Hematopoietic multipotent progenitor cell treated with erythropoietin and hydrocortisone succinate and interleukin-3 and kit ligand, for 8 days (in vitro differentiated cells): Measurements from ENCODE around the gene HIP1R.

Experiments used
- DNase-seq: peaks from one replicate; pipeline ENCODE4 v3.0.0-alpha.2; 2015

Gene HIP1R

GRCh38 chr12:122847921-122848421, 12.7 kb downstream of the HIP1R start:
- DNase-seq, result no peak

GRCh38 chr12:122848471-122849351, 13.5 kb downstream of the HIP1R start:
- no peak for DNase-seq

GRCh38 chr12:122849352-122850047, 14.2 kb downstream of the HIP1R start:
- no peak for DNase-seq

- no peak for DNase-seq
These were observed 14.8 kb downstream of the HIP1R start for GRCh38 chr12:122850048-122850445.

GRCh38 chr12:122850695-122851350, 15.6 kb downstream of the HIP1R start:
- DNase-seq, result no peak

- DNase-seq, result no peak
These were observed 16.6 kb downstream of the HIP1R start for GRCh38 chr12:122851820-122852219.

GRCh38 chr12:122852336-122853275, 17.3 kb downstream of the HIP1R start:
- DNase-seq, result no peak

GRCh38 chr12:122853582-122854245, 18.5 kb downstream of the HIP1R start:
- no peak for DNase-seq

GRCh38 chr12:122854554-122854953, 19.3 kb downstream of the HIP1R start:
- no peak for DNase-seq

- DNase-seq, result no peak
These were observed 20.0 kb downstream of the HIP1R start for GRCh38 chr12:122855071-122855829.

GRCh38 chr12:122855928-122856831, 20.9 kb downstream of the HIP1R start:
- no peak for DNase-seq

- no peak for DNase-seq
These were observed 21.9 kb downstream of the HIP1R start for GRCh38 chr12:122856999-122857671.

GRCh38 chr12:122858171-122858570, 22.9 kb downstream of the HIP1R start:
- DNase-seq, result no peak

GRCh38 chr12:122858591-122859302, 23.5 kb downstream of the HIP1R start:
- no peak for DNase-seq

GRCh38 chr12:122859303-122860039, 24.2 kb downstream of the HIP1R start:
- DNase-seq, result no peak

- DNase-seq, result peak; percentile 81
These were observed 25.0 kb downstream of the HIP1R start for GRCh38 chr12:122860040-122860853.
